Endothelial cell (in vitro differentiated cells): ENCODE measurements around the gene VPS4A. TPM values are rescaled to one million over a fixed set of nuclear protein-coding genes. Genes with fewer than 3 reads are reported as not detected.

ENCODE experiments used
- DNase-seq: peaks from one replicate; pipeline ENCODE4 v3.0.0; 2021; ENCODE audit warnings: low spot score
- H3K27ac Mint-ChIP-seq: one replicate; pipeline ENCODE4 v1.8.0; 2021; ENCODE audit warnings: mixed read lengths, inconsistent platforms; ENCODE audit not compliant: unreplicated experiment
- H3K27me3 Mint-ChIP-seq: one replicate; pipeline ENCODE4 v1.8.0; 2021; ENCODE audit warnings: mild to moderate bottlenecking, moderate library complexity, mixed read lengths, inconsistent platforms; ENCODE audit not compliant: unreplicated experiment
- H3K36me3 Mint-ChIP-seq: one replicate; pipeline ENCODE4 v1.8.0; 2021; ENCODE audit warnings: mild to moderate bottlenecking, low read depth, mixed read lengths, inconsistent platforms; ENCODE audit not compliant: unreplicated experiment
- H3K4me1 Mint-ChIP-seq: one replicate; pipeline ENCODE4 v1.8.0; 2021; ENCODE audit warnings: mild to moderate bottlenecking, mixed read lengths, inconsistent platforms; ENCODE audit not compliant: unreplicated experiment
- H3K4me3 Mint-ChIP-seq: one replicate; pipeline ENCODE4 v1.8.0; 2021; ENCODE audit warnings: mild to moderate bottlenecking, mixed read lengths, inconsistent platforms; ENCODE audit not compliant: unreplicated experiment
- H3K9me3 Mint-ChIP-seq: one replicate; pipeline ENCODE4 v1.8.0; 2021; ENCODE audit warnings: mixed read lengths, inconsistent platforms; ENCODE audit not compliant: unreplicated experiment
- CTCF ChIP-seq: fragments of 200-600 bp; sonication (generic); IDR thresholded peaks from one replicate; pipeline ENCODE4 v1.5.0; 2021; ENCODE audit warnings: antibody characterized with exemption; ENCODE audit not compliant: unreplicated experiment
- total RNA-seq: library from RNA; stranded (reverse); fragmentation: NEBNext Ultra II Directional; extraction: Animal tissue kit (Norgen Biotek cat#: 25700); gene quantifications from one replicate; pipeline ENCODE4 v1.2.1, GENCODE V29; 2021; ENCODE audit not compliant: unreplicated experiment

Gene VPS4A
- total RNA-seq, 1 donor from 2014 or later = 36.3 TPM

- peaks cover 13% of the 10 kb centered on the region for H3K27me3 Mint-ChIP-seq
- no peaks in the 10 kb centered on the region for H3K4me1 Mint-ChIP-seq
- H3K36me3 Mint-ChIP-seq = peaks cover 38% of the 10 kb centered on the region
- H3K4me3 Mint-ChIP-seq = no peak overlapping the region
- H3K27ac Mint-ChIP-seq = no peak overlapping the region
- no peaks in the 10 kb centered on the region for H3K9me3 Mint-ChIP-seq
- TF ChIP-seq CTCF = no peak
- DNase-seq = no peak
Observed at GRCh38 chr16:69318911-69319289, 7.8 kb downstream of the VPS4A start.

- TF ChIP-seq CTCF = no peak
- Mint-ChIP-seq H3K27me3 (peaks cover 13% of the 10 kb centered on the region), H3K27ac (peak overlapping the region; percentile 34), H3K9me3 (no peaks in the 10 kb centered on the region), H3K4me3 (peak overlapping the region; percentile 28), H3K36me3 (peaks cover 39% of the 10 kb centered on the region), H3K4me1 (no peaks in the 10 kb centered on the region)
- no peak for DNase-seq
Observed at GRCh38 chr16:69319381-69319780, 8.2 kb downstream of the VPS4A start.

GRCh38 chr16:69319826-69320739 lies 8.9 kb downstream of the VPS4A start:
- Mint-ChIP-seq H3K36me3 (peaks cover 46% of the 10 kb centered on the region), H3K27ac (peak overlapping the region; percentile 34), H3K27me3 (peaks cover 14% of the 10 kb centered on the region), H3K4me3 (peak overlapping the region; percentile 28), H3K9me3 (no peaks in the 10 kb centered on the region), H3K4me1 (no peaks in the 10 kb centered on the region)
- no peak for TF ChIP-seq CTCF
- no peak for DNase-seq

GRCh38 chr16:69320740-69321073 lies 9.6 kb downstream of the VPS4A start:
- peak overlapping the region; percentile 59 for H3K4me3 Mint-ChIP-seq
- peaks cover 48% of the 10 kb centered on the region for H3K36me3 Mint-ChIP-seq
- no peaks in the 10 kb centered on the region for H3K4me1 Mint-ChIP-seq
- peaks cover 14% of the 10 kb centered on the region for H3K27me3 Mint-ChIP-seq
- no peak for DNase-seq
- TF ChIP-seq CTCF = no peak
- peak overlapping the region; percentile 36 for H3K27ac Mint-ChIP-seq
- no peaks in the 10 kb centered on the region for H3K9me3 Mint-ChIP-seq

GRCh38 chr16:69321080-69321479 lies 9.9 kb downstream of the VPS4A start:
- Mint-ChIP-seq H3K27ac (peak overlapping the region; percentile 36), H3K27me3 (peaks cover 12% of the 10 kb centered on the region), H3K36me3 (peaks cover 48% of the 10 kb centered on the region), H3K4me3 (no peak overlapping the region), H3K4me1 (no peaks in the 10 kb centered on the region), H3K9me3 (no peaks in the 10 kb centered on the region)
- no peak for DNase-seq
- TF ChIP-seq CTCF = no peak
